GM21786 (cell line): Measurements from ENCODE around the gene ANO9.

Experiments used
- ATAC-seq: cut with Tn5 transposase; IDR thresholded peaks from one replicate; pipeline ENCODE4 v1.9.1; 2021; ENCODE audit not compliant: unreplicated experiment

The ANO9 gene

DNA sequence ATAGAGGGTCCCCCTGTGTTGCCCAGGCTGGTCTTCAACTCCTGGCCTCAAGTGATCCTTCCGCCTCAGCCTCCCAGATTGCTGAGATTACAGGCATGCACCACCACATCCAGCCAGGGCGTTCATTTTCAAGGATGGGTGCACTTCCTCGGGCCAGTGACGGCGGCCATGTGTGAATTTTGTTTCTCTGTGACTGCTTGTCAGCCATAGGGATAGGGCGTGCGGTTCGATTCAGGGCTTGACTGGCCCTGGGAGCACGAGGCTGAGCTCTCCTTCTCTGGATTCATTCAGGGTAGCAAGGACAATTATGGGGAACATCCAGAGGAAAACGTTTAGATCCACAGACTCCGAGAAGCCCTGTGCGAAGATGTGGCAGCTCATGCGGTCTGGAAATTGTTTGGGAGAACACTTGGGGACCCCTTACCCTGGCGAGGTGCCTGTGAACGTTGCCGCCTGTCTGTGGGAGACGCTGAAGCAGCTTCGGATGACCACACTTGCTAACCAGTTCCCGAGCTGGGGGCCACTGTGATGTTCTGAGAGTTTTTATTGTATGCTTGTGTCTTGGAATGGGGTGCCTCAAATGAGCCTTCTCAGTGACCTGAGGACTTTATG lies 11.2 kb upstream of the ANO9 start:
- ATAC-seq = no peak

DNA sequence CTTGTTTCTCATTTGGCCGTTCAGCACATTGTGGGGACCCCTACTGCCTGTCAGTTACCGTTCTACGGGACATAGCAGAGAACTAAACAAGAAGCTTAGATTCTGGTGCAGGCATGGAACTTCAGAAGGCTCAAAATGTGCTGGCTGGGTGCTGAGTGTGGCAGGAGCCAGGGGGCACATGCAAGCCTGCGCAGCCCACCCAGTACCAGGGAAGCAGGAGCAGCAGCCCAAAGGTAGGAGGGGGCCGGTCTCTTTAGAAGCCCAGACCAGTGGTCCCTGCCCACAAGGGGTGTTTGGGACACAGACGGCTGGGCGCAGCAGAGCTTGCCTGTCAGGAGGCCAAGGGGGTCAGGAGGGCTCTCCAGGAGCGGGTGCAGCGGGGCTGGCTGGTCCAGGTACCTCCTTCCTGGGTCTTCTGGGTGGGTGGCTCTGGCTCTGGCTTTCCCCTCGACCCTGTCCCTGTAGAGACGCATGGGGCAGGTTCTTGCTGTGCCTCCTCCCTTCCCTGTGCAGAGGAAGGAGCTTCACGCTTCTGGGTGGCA lies 10.5 kb upstream of the ANO9 start:
- no peak for ATAC-seq

DNA sequence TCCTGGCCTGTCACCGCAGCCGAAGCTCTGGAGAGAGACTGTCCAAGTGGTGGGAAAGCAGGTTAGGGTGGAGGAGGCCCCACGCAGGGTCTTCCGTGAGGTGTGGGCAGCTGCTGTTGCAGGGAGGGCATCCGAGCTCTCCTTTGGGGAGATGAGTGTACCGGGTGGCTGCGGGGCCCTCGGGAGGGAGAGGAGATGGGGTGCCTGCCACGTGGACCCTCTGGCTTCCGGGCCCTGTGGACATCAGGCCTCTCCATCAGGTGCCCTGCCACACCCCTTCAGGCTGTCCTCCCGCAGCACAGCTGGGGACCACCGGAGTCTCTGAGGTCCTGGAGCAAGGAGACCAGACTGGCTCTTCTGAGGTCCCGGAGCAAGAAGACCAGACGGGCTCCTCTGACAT lies 9.9 kb upstream of the ANO9 start:
- ATAC-seq = no peak

DNA sequence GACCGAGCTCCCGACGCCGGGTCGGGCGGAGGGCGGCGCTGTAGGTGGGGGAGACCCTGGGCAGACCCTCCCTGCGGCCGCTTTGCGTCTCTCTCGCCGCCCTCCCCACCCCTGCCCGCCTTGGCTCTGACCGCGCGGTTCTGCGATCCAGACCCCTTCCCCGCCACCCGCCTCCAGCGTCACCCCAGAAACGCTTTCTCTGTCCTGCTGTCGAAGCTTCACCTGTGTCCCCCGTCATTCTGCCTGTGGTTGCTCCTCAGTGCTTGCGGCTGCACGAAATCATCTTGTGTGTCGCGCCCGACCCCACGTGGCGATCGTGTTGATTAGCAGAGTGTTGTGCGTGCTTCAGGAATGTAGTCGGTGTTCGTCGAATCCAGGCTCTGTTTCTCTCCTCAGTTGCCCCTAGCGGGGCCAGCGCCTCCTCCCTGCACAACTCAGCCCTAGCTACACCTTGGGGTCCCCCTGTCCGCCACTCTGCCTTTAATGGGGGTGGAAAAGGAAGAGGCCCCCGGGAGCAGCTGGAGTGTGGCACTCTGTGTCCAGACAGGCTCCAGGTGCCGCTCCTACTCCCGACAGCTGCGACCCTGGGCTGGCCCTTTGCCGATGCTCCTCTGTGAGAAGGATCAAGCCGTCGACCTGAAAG lies 9.1 kb upstream of the ANO9 start:
- no peak for ATAC-seq

DNA sequence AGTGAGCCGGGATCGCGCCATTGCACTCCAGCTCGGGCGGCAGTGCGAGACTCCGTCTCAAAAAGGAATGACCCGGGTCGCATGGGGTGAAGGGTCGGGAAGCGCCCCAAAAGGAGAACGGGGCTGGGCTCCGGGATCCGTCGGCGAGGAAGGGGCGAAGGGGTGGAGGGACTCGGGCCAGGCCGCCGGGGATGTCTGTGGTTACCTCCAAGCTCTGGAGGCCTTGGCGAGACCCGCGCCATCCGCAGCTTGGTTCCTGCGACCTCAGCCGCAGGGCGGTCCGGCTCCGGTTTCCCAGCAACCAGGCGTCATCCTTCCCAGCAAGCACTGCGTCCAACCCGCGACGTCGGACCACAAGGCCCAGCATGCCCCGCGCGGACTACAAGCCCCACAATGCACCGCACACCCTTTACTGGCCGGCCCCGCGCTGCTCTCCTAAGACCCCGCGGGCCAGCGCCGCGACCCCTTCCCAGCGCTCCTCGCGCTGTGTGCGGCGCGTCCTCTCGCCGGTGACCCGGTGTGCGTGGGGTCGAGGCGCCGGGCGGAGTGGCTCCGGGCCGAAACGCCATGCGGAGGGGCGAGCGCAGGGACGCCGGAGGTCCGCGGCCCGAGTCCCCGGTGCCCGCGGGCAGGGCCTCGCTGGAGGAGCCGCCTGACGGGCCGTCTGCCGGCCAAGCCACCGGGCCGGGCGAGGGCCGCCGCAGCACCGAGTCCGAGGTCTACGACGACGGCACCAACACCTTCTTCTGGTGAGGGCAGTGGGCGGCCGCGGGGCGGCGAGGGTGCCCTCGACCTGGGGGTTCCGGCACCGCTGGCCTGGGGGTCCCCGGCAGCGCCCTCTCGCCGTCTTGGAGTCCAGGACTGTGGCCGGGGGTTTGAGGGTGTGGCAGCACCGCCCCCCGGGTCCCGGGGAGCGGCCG lies 8.3 kb upstream of the ANO9 start, which contains the start of gene PTDSS2:
Gene PTDSS2 (plus strand): TSS at position 391 of the 920 bp plus-strand sequence. CDS start 177 bp downstream, at position 568.
- peak; percentile 75 for ATAC-seq

DNA sequence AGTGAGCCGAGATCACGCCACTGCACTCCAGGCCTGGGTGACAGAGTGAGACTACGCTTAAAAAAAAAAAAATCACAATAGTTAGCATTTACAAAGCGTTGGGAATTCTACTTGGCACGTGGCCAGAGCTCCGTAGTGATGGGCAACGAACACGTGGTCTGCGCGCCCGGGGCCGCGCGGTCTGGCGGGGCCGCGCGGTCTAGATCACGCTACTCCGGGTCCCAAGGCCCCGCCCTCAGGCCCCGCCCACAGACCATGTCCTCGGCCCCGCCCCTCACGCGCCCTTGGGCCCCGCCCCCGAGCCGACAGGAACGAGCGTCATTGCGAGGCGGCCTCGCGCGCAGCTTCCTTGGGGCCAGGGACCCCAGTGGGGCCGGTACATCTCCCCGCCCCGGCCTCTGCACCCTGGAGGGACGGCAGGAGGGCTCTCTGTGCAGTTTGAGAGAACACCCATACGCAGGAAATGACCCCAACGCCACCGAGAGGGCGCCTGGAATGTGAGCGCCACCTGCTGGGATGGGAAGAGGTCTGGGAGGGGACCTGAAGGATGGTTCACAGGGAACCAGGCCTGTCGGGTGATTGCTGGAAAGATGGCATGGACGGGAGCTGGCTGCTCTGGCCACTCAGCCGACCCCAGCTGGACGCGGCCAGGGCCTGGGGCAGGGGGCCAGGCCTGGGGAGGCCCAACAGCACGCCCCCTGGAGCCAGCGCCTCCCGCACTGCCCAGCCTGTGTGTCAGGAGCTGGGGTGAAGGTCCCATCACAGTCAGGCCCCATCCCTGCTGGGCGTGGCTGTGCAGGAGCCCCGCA lies 6.3 kb upstream of the ANO9 start:
- ATAC-seq = peak; percentile 42

DNA sequence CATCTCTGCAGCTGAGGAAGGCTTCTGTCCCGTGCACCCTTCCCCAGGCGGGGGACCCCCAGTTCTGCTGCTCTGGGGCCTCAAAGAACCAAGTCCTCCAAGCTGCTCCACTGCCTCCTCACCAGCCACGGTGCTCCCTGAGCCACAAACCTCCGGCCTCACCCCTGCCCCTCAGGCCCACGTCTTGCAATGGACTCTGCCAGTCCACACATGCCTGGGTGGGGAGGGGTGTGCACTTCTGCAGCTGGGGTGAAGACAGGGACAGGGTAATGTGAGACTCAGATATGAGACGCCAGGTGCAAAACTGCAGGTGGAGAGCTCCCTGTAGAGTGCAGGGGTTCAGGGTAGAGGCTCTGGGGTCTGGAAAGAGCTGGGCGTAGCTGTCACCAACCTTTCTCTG lies 5.1 kb upstream of the ANO9 start:
- no peak for ATAC-seq

DNA sequence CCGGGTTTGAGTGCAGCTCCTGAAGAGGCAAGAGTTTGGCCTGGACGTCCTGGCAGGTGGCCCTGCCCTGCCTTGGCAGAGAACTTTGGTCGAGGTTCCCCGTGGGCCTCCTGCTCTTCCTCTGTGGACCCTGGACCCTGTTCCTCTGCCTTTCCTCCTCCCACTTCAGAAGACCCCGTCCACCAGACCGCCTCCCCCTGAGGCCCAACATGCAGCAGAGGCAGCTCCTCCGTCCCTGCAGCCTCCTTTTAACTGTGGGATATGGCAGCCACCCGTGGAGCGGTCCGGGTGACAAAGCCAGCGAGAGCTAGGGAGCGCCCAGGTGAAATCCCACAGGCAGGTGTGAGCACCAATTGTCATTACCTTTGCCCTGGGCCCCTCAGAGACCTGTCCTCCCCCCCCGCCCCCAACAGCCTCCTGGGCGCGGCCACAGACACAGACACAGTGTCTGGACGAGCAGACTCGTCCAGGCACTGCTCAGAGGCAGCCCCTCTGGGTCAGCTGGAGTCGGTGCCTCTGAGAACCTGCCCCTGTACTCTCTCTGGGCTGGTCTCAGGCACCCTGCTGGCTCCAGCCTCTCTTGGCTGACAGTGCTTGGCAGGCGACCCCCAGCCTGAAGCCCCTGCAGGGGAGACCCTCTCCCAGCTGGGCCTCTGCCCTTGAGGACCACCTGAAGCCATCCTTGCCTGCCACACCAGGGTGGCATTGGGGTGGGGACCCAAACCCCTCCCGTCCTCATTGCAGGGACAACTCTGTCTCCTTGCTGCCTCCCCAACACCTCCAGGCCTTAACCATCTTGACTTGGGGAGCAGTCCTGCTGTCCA lies 4.2 kb upstream of the ANO9 start:
- no peak for ATAC-seq

DNA sequence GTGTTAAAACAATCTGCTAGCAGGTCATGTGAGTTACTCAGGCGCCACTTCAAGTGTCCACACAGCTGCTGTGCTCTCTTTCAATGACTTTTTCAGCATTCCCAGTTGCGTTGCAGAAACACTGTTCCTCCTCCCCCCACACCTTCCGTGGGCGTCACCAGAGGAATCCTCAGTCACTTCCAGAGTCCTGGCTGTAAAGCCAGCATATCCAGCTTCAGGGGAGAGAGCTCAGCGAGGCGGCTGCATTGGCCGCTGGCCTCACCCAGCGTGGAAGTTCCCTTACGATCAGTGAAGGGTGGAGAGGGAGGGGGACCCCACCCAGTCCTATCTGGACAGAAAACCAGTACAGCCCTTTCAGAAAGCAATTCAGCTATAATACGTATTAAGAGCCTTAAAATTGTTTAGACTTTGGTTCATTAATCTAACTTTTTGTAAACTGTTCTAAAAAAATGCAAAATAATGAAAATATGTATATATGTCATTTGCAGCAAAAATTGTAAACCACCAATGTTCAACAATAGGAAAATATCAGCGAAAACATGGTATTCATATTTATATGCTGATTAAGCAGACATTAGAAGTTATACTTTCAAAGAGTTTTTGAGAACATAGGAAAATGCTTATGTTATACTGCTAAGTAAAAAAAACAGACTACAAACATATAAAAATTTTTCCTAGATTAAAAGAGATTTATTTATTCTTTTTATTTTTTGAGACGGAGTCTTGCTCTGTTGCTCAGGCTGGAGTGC lies 2.8 kb upstream of the ANO9 start:
- no peak for ATAC-seq

DNA sequence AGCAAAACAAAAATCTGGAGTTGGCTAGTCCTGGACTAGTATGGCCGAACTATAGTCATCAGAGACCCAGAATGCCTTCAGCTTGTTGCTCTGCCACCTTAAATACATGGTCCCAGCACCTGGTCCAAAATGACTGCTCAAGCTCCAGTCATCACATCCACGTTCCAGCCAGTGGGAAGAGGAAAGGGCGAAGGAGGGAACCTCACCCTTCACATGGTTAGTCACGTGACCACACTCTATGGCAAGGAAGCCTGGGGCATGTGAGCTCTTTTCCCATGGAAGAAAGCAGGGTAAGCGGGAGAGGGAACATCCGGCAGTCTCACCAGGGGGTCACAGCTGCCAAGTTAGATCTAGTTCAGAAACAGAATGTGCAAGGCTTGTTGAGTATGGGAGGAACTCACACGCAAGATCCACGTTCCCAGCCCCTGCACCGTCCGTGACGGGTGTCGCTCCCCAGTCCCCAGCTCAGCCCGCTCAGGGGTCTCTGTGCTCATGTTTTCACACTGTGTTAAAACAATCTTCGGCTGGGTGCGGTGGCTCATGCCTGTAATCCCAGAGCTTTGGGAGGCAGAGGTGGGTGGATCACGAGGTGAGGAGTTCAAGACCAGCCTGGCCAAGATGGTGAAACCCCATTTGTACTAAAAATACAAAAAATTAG lies 1.9 kb upstream of the ANO9 start:
- no peak for ATAC-seq

DNA sequence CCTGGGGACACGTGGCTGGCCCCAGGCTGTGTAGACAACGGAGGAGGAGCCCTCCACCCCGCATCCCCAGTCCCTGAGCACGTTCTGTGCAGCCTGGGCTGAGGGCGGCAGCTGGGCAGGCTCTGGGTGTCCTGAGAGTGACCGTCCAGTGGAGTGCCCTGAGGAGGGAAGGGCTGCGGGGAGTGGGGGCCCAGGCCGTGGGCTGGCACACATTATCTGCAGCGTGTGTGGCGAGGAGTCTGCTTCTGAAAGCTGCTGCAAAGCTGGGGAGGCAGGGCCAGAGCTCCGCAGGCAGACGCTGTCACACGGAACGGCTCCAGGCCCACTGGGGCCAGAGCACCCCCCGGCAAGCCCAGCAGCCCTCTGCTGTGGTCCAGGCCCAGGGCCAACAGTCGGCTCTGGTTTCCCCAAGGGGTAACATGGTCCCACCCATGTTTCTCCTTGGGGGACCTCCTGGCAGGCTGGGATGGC lies 835 bp upstream of the ANO9 start:
- no peak for ATAC-seq

DNA sequence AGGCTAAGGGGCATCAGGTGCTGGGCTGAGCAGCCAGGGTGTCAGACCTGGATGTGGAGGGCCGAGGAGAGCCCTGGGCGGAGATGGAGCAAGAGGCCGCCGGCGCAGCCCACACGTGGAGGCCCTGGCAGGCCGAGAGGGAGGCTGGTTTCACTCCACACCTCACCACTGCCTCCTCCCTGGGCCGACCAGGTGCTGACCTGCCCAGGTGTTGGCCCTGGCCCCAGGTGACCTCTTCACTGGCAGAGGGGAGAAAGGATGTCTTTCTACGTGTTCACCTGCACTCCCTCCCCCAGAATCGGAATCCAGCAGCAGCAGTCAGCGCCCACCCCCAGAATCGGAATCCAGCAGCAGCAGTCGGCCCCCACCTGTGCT lies 781 bp downstream of the ANO9 start:
- ATAC-seq = no peak

DNA sequence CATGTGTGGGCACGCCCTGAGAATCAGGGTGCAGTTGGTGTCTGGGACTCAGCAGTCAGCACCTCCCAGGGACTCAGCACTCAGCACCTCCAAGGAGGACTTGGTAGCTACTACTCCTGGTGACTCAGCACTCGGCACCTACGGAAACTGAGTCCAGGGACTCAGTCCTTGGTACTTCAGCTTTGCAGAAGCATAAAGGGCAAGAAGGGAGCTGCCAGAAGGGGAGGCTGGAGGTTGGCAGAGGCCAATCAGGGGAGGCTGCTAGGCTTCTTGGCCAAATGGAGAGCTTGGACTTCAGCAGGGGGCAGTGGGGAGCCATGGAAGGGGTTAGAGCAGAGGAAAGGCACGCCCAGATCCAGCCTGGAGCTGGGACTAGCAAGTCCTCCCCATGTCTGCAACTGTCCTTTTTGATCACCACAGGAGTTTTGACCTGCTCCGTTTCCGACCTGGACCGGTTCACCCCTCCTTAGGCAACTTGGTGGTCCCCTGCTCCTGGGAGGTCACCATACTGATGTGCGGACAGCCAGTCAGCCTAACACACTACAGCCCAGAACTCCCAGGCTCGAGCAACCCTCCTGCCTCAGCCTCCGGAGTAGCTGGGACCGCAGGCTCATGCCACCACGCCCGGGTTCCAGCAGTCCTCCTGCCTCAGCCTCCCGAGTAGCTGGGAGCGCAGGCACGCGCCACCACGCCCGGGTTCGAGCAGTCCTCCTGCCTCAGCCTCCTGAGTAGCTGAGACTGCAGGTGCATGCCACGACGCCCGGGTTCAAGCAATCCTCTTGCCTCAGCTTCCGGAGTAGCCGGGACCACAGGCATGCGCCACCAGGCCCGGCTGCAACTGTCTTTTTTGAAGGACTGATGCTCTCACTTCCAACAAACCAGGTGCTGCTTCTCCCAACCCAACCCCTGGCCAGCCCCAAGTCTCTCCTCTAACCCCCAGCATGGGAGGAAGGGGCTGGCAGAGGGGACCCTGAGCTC lies 1.5 kb downstream of the ANO9 start:
- ATAC-seq = no peak

DNA sequence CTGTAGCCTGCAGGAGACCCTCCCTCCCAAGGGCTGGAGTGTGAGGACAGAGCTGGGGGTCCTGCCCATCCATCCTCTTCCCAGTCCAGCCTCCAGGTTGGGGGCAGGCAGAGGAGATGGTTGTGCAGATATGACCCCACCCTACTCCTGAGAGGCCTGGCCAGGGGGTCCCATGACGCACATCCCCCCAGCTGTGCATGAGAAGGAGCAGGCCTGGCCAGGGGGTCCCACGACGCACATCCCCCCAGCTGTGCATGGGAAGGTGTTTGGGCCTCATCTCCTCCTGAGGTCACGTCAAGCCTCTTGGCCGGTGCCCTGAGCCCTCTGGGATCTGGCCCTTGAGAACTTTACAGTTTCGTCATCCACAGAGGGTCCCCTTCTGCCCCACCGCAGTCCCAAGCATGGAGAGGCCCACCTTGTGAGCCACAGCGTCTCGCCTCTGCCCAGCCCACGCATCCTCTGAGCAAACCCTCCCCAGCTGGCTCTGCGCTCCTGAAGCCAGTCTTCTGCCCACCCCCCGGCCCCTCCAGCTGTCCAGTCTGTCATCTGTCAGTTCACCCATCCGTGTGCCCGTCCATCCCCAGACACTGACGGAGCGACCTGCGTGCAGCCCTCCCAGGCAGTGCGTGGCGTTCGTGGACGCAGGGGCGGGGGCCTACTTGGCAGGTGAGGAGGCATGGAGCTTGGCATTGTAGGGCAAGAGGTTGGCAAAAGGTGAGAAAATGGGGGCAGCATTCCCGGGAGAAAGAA lies 2.3 kb downstream of the ANO9 start:
- ATAC-seq = no peak

DNA sequence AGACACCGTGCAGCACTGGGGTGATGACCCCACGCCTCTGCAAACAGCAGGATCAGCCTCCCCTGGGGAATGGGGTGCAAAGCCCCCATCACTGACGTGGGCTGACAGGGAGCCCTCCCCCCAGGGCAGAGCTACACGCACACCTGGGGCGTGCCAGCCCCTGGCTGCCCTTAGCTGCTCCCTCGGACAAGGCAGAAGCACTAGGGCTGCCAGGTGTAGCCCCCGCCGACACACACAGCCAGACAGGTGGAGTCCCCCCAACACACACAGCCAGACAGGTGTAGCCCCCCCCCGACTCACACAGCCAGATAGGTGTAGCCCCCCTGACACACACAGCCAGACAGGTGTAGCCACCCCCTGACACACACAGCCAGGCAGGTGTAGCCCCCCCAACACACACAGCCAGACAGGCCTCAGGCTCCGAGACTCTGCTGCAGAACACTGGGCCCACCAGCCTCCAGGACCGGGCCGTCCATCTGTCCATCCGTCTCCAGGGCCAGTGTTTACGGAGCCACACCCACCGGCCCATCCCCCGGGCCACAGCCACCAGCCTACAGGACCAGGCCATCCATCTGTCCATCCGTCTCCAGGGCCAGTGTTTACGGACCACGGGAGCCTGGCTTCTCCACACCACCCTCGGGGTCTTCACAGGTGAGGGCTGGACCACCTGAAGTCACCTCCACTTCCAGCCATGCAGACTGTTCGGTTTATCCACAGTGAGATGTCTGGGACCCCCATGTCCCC lies 3.5 kb downstream of the ANO9 start:
- no peak for ATAC-seq

DNA sequence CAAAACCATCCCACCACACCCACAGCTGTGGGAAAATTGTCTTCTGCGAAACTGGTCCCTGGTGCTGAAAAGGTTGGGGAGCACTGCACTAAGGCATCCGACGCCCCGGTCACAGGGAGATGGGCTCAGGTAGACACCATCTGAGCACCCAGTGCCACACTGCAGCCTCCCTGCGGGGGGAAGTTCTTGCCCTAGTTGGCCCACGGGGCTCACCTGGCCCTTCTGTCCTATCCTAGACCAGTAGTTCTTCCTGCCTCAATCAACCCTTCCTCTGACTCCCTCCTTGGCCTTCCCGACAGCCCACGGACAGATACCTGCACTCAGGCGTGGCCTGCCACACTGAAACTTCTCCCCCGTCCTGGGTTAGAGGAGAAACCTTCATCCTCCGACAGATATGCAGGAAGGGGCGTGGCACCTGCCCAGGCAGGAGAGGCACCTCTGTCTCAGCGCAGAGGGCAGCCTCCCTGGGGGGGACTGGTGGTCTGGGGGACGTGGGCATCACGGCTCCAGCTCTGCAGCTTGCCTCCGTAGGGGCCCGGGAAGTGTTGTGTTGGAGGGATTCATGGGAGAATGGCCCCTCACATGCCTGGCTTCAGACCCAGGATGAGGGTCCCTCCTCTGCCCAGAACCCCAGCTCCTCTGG lies 4.5 kb downstream of the ANO9 start:
- ATAC-seq = no peak
